K562 (cell line): ENCODE measurements around the gene GRIN1. TPM values are rescaled to one million over a fixed set of nuclear protein-coding genes. Genes with fewer than 3 reads are reported as not detected.
A peak's percentile ranks its signal among the peaks of the same experiment; 100 is the strongest.

Experiments
- ARID4B ChIP-seq: sonication (generic); formaldehyde crosslinking; IDR thresholded peaks from 2 replicates; pipeline ENCODE4 v1.8.0; 2022; ENCODE audit warnings: mild to moderate bottlenecking, missing genetic modification reagents
- E2F6 ChIP-seq, 2 experiments: IDR thresholded peaks; 2 replicates each; pipeline ENCODE4 v1.6.1; 2011; ENCODE audit warnings: borderline replicate concordance in 1 of 2, control low read depth in 1 of 2, low read depth in 1 of 2, low read length in 1 of 2, mild to moderate bottlenecking in 1 of 2, mixed read lengths in 1 of 2, moderate library complexity in 1 of 2; ENCODE audit not compliant: insufficient read depth in 1 of 2, insufficient read length in 1 of 2, poor library complexity in 1 of 2, severe bottlenecking in 1 of 2; ENCODE audit errors: extremely low read depth in 1 of 2
- ETS2 ChIP-seq: IDR thresholded peaks from 2 replicates; pipeline ENCODE4 v1.6.1; 2016; ENCODE audit warnings: borderline replicate concordance, missing genetic modification characterization, mild to moderate bottlenecking, moderate library complexity, missing compliant biosample characterization; ENCODE audit not compliant: poor library complexity, severe bottlenecking
- FOSL1 ChIP-seq: fragments of 200-800 bp; sonication (Bioruptor generic); conservative IDR thresholded peaks from 2 replicates; pipeline ENCODE4 v1.6.1; 2016; ENCODE audit warnings: missing genetic modification characterization, missing compliant biosample characterization
- HDGF ChIP-seq: fragments of 450-650 bp; IDR thresholded peaks from 2 replicates; pipeline ENCODE4 v1.6.1; 2016
- HMGN3 ChIP-seq: IDR thresholded peaks from 2 replicates; pipeline ENCODE4 v1.6.1; 2011; ENCODE audit warnings: borderline replicate concordance, low read depth, mild to moderate bottlenecking, mixed read lengths, low read length; ENCODE audit not compliant: insufficient read length; ENCODE audit errors: extremely low read depth
- MED1 ChIP-seq: sonication (generic); formaldehyde crosslinking; IDR thresholded peaks from 2 replicates; pipeline ENCODE4 v1.8.1; 2023; ENCODE audit warnings: missing genetic modification reagents, borderline replicate concordance
- PYGO2 ChIP-seq: fragments of 450-650 bp; IDR thresholded peaks from 2 replicates; pipeline ENCODE4 v1.6.1; 2016; ENCODE audit warnings: mild to moderate bottlenecking, missing genetic modification characterization, moderate library complexity, missing compliant biosample characterization
- ZFP1 ChIP-seq: fragments of 450-650 bp; formaldehyde crosslinking; IDR thresholded peaks from 2 replicates; pipeline ENCODE4 v1.4.0; 2020; ENCODE audit warnings: mild to moderate bottlenecking, mixed read lengths
- ZKSCAN3 ChIP-seq: fragments of 250-450 bp; sonication (Bioruptor Pico); IDR thresholded peaks from 2 replicates; pipeline ENCODE4 v1.4.0; 2020
- ZNF232 ChIP-seq: sonication (generic); formaldehyde crosslinking; IDR thresholded peaks from 2 replicates; pipeline ENCODE4 v1.8.0; 2022; ENCODE audit warnings: mild to moderate bottlenecking, missing genetic modification reagents
- ZNF395 ChIP-seq: fragments of 200-800 bp; sonication (Bioruptor generic); IDR thresholded peaks from 2 replicates; pipeline ENCODE4 v1.6.1; 2017; ENCODE audit warnings: missing genetic modification characterization, missing compliant biosample characterization
- ZNF592 ChIP-seq: fragments of 450-650 bp; IDR thresholded peaks from 2 replicates; pipeline ENCODE4 v1.6.1; 2017; ENCODE audit warnings: antibody characterized with exemption, mild to moderate bottlenecking
- polyA plus RNA-seq, 8 experiments: library from polyadenylated mRNA; depleted of rRNA in 4 of 8; stranded (reverse) in 5 of 8; unstranded in 3 of 8; fragments of >200 nt; fragmentation: Nextera tagmentation in 2 of 8; fragmentation: Illumina TruSeq in 1 of 8; extraction: Ambion mirVana in 2 of 8; extraction: Trizol in 1 of 8; gene quantifications; 2 replicates each; pipeline versions ENCODE4 v1.2.1 to v1.2.3, GENCODE V29; 2011 to 2014; ENCODE audit warnings: inconsistent platforms in 1 of 8, missing spikeins in 1 of 8
- total RNA-seq, 7 experiments: library from RNA; depleted of rRNA in 6 of 7; stranded (reverse); fragments of >200 nt in 6 of 7; fragmentation: Illumina TruSeq in 2 of 7; extraction: Trizol in 2 of 7; gene quantifications; 2 replicates each; pipeline versions ENCODE4 v1.2.1 to v1.2.3, GENCODE V29; 2011 to 2021; ENCODE audit warnings: low replicate concordance in 1 of 7

The GRIN1 gene
- total and polyA plus RNA-seq, 9 of the 15 experiments (the other 6 are each of a cell fraction or from before 2014, with no cell fraction given), result 0.03 to 0.35 (median 0.16) TPM; not detected in 6

GRCh38 chr9:137128862-137129455, 10.0 kb upstream of the GRIN1 start (continued):
- no peak for TF ChIP-seq ZNF592
- TF ChIP-seq HDGF, result 0 out of 2 replicates have a peak, but pooled peaks have one; percentile 39
- TF ChIP-seq FOSL1, result no peak
- 0 out of 2 replicates have a peak, but pooled peaks have one; percentile 36 for TF ChIP-seq ZNF232 (CRISPR knock-in tag)
- TF ChIP-seq ZNF395 (CRISPR knock-in tag), result no peak
- TF ChIP-seq ETS2 (tag), result no peak
- no peak; the same call in 1 of the 2 replicates for TF ChIP-seq ARID4B (CRISPR knock-in tag)
- no peak for TF ChIP-seq PYGO2 (tag)
- TF ChIP-seq ZFP1 (CRISPR knock-in tag), result no peak
- TF ChIP-seq ZKSCAN3 (CRISPR knock-in tag), result no peak
- TF ChIP-seq E2F6 (IDR thresholded peaks at IDR 0.05; ENCODE audit: borderline replicate concordance in 1 of 2, extremely low read depth in 1 of 2, insufficient read depth in 1 of 2, insufficient read length in 1 of 2, low read depth in 1 of 2, low read length in 1 of 2, poor library complexity in 1 of 2, severe bottlenecking in 1 of 2), result peak; percentile 12 to 45
- TF ChIP-seq HMGN3, result no peak
- no peak for TF ChIP-seq MED1
